HCT116 (cell line): ENCODE measurements around the gene PCDH15. TPM values are rescaled to one million over a fixed set of nuclear protein-coding genes. Genes with fewer than 3 reads are reported as not detected.

Source experiments
- ATAC-seq: fragments of 200-7000 bp; cut with Tn5 transposase; 2 replicates; pipeline ENCODE4 v1.9.1; 2020; ENCODE audit warnings: mild to moderate bottlenecking, moderate library complexity
- BruUV-seq: library from RNA; stranded (reverse); fragments of 400-500 nt; replicated peaks from 2 replicates; lab custom pipeline; 2021; lab: Mats Ljungman, UMichigan
- CTCF ChIA-PET: fragments of 300-600 bp; sonication (Branson Sonifier 250); formaldehyde crosslinking; loops from one replicate; lab custom pipeline; 2021; ENCODE audit warnings: antibody characterized with exemption; lab: Charles Lee
- POLR2A ChIA-PET: fragments of 300-600, 350-600 bp; sonication (Branson Sonifier 250); formaldehyde crosslinking; loops from one replicate; lab custom pipeline; 2021; ENCODE audit warnings: antibody characterized with exemption; lab: Charles Lee
- RAD21 ChIA-PET, 2 experiments: fragments of 300-600 bp; sonication (Branson Sonifier 250); formaldehyde crosslinking; loops; one replicate each; lab custom pipeline; 2023; ENCODE audit warnings: low total read pairs in 2 of 2; ENCODE audit not compliant: uncharacterized antibody in 2 of 2, unreplicated experiment in 2 of 2, low non-redundant PET in 1 of 2; lab: Charles Lee
- DNase-seq: peaks from one replicate; pipeline ENCODE4 v3.0.0-alpha.2; 2010; ENCODE audit warnings: low read depth, low spot score
- H2AFZ ChIP-seq: fragments of 200-600 bp; shearing (Covaris generic), sonication (generic); 2 replicates; pipeline ENCODE4 v1.6.1; 2017; ENCODE audit warnings: low read depth, mixed run types, mixed read lengths, antibody characterized with exemption, low read length; ENCODE audit not compliant: poor library complexity, severe bottlenecking
- H3K27ac ChIP-seq: 2 replicates; pipeline ENCODE4 v1.5.1; 2012; ENCODE audit warnings: low read depth, low read length
- H3K27me3 ChIP-seq: fragments of 200-600 bp; sonication (generic); 2 replicates; pipeline ENCODE4 v1.6.1; 2016; ENCODE audit warnings: mixed run types, low read length, mixed read lengths; ENCODE audit not compliant: insufficient read depth
- H3K36me3 ChIP-seq, 2 experiments: fragments of 200-500 bp in 1 of 2; fragments of 200-600 bp in 1 of 2; sonication (Bioruptor generic) in 1 of 2; sonication (generic) in 1 of 2; 2 replicates each; pipeline versions ENCODE4 v1.5.1 to v1.6.1; 2014 to 2016; ENCODE audit warnings: low read length in 2 of 2, inconsistent platforms in 1 of 2, mixed read lengths in 1 of 2, mixed run types in 1 of 2; ENCODE audit not compliant: insufficient read depth in 2 of 2, control insufficient read depth in 1 of 2
- H3K4me1 ChIP-seq, 2 experiments: fragments of 200-600 bp in 1 of 2; sonication (generic) in 1 of 2; 2 replicates each; pipeline versions ENCODE4 v1.5.1 to v1.6.1; 2012 to 2017; ENCODE audit warnings: low read length in 2 of 2, inconsistent platforms in 1 of 2, mild to moderate bottlenecking in 1 of 2, mixed read lengths in 1 of 2, mixed run types in 1 of 2, moderate library complexity in 1 of 2; ENCODE audit not compliant: insufficient read depth in 2 of 2, control insufficient read depth in 1 of 2
- H3K4me2 ChIP-seq: fragments of 200-600 bp; sonication (generic); 2 replicates; pipeline ENCODE4 v1.6.1; 2017; ENCODE audit warnings: mixed run types, low read length, mixed read lengths
- H3K4me3 ChIP-seq, 2 experiments: fragments of 200-600 bp in 1 of 2; sonication (generic) in 1 of 2; replicated peaks in 1 of 2; 2 replicates each; pipeline ENCODE4 v1.5.1; 2011 to 2016; ENCODE audit warnings: low read length in 2 of 2, control low read depth in 1 of 2, low read depth in 1 of 2, mild to moderate bottlenecking in 1 of 2, mixed read lengths in 1 of 2, mixed run types in 1 of 2
- H3K79me2 ChIP-seq: fragments of 200-600 bp; sonication (generic); 2 replicates; pipeline ENCODE4 v1.6.1; 2017; ENCODE audit warnings: mild to moderate bottlenecking, mixed run types, low read length, moderate library complexity, mixed read lengths; ENCODE audit not compliant: insufficient read depth
- H3K9ac ChIP-seq: fragments of 200-600 bp; sonication (generic); 2 replicates; pipeline ENCODE4 v1.6.1; 2016; ENCODE audit warnings: low read length, mixed read lengths
- H3K9me2 ChIP-seq: fragments of 200-600 bp; sonication (generic), shearing (Covaris generic); 2 replicates; pipeline ENCODE4 v1.6.1; 2017; ENCODE audit warnings: mixed run types, mild to moderate bottlenecking, moderate library complexity; ENCODE audit not compliant: insufficient read depth
- H3K9me3 ChIP-seq, 2 experiments: fragments of 200-500 bp in 1 of 2; fragments of 200-600 bp in 1 of 2; sonication (Bioruptor generic) in 1 of 2; sonication (generic) in 1 of 2; 2 replicates each; pipeline ENCODE4 v1.6.1; 2014 to 2017; ENCODE audit warnings: low read length in 2 of 2, mixed read lengths in 2 of 2, inconsistent platforms in 1 of 2, low read depth in 1 of 2, mild to moderate bottlenecking in 1 of 2, mixed run types in 1 of 2, moderate library complexity in 1 of 2; ENCODE audit not compliant: control insufficient read depth in 1 of 2, insufficient read depth in 1 of 2
- H4K20me1 ChIP-seq: fragments of 200-600 bp; sonication (generic), shearing (Covaris generic); 2 replicates; pipeline ENCODE4 v1.6.1; 2017; ENCODE audit warnings: mixed run types, mild to moderate bottlenecking, moderate library complexity; ENCODE audit not compliant: insufficient read depth
- ATF3 ChIP-seq: IDR thresholded peaks from 2 replicates; pipeline ENCODE4 v1.6.1; 2012
- CEBPB ChIP-seq: IDR thresholded peaks from 2 replicates; pipeline ENCODE4 v1.6.1; 2012; ENCODE audit warnings: low read depth
- EGR1 ChIP-seq: IDR thresholded peaks from 2 replicates; pipeline ENCODE4 v1.6.1; 2012; ENCODE audit warnings: low read depth
- ELF1 ChIP-seq: IDR thresholded peaks from 2 replicates; pipeline ENCODE4 v1.6.1; 2012; ENCODE audit warnings: low read depth, borderline replicate concordance
- MAX ChIP-seq: IDR thresholded peaks from 2 replicates; pipeline ENCODE4 v1.6.1; 2012
- POLR2A ChIP-seq: IDR thresholded peaks from 2 replicates; pipeline ENCODE4 v1.7.0; 2011; ENCODE audit warnings: borderline replicate concordance; ENCODE audit not compliant: insufficient read depth, insufficient read length; ENCODE audit errors: extremely low read depth
- POLR2AphosphoS5 ChIP-seq: IDR thresholded peaks from 2 replicates; pipeline ENCODE4 v1.6.1; 2011; ENCODE audit warnings: mild to moderate bottlenecking, low read depth, low read length, moderate library complexity
- RAD21 ChIP-seq: IDR thresholded peaks from 2 replicates; pipeline ENCODE4 v1.6.1; 2012; ENCODE audit warnings: low read depth, mild to moderate bottlenecking
- SRF ChIP-seq: IDR thresholded peaks from 2 replicates; pipeline ENCODE4 v1.6.1; 2012; ENCODE audit warnings: low read depth
- ZBTB33 ChIP-seq: IDR thresholded peaks from 2 replicates; pipeline ENCODE4 v1.6.1; 2011; ENCODE audit warnings: mild to moderate bottlenecking, low read length, moderate library complexity; ENCODE audit not compliant: insufficient replicate concordance; ENCODE audit errors: extremely low read depth
- ZNF274 ChIP-seq: fragments of 200-500 bp; sonication (Bioruptor generic); IDR thresholded peaks from 2 replicates; pipeline ENCODE4 v1.6.1; 2014; ENCODE audit warnings: mild to moderate bottlenecking, low read depth, low read length, inconsistent platforms
- intact Hi-C: fragments of 100-400 bp; cut with micrococcal nuclease; formaldehyde crosslinking; loops from 2 replicates; pipeline ENCODE4 v1.10.0; 2022
- total RNA-seq: library from RNA; stranded (reverse); gene quantifications from one replicate; pipeline ENCODE4 v1.2.1, GENCODE V29; 2021; ENCODE audit not compliant: unreplicated experiment

Gene PCDH15
- total RNA-seq, 1 experiment from 2014 or later = not detected

GRCh38 chr10:53977267-53977666, 823.8 kb downstream of the PCDH15 start (continued):
- TF ChIP-seq ATF3 (no peak), EGR1 (no peak), POLR2AphosphoS5 (no peak), MAX (no peak)

- intact Hi-C loops = no loop called here
- no peak overlapping the region for H2AFZ ChIP-seq
- H3K27ac ChIP-seq = no peak overlapping the region
- ATAC-seq (no peak), DNase-seq (no peak)
- RAD21 ChIA-PET = no interaction called here
- CTCF ChIA-PET = no interaction called here
- H3K4me2 ChIP-seq = no peak overlapping the region
- no peak overlapping the region for H3K9ac ChIP-seq
- H3K79me2 ChIP-seq = no peaks in the 10 kb centered on the region
- no peaks in the 10 kb centered on the region for H3K9me2 ChIP-seq
- POLR2A ChIA-PET = no interaction called here
- no peak overlapping the region for H3K4me3 ChIP-seq
- no peaks in the 10 kb centered on the region for H3K36me3 ChIP-seq
- no peaks in the 10 kb centered on the region for H3K4me1 ChIP-seq
- no TSS peak for BruUV-seq
- peaks cover 8 to 14% of the 10 kb centered on the region in 2 experiments; a peak in 2 of 4 replicates for H3K9me3 ChIP-seq
- TF ChIP-seq POLR2A (no peak), EGR1 (no peak), MAX (no peak), POLR2AphosphoS5 (no peak), RAD21 (no peak), CEBPB (no peak), ZBTB33 (no peak), SRF (no peak), ZNF274 (no peak), ELF1 (no peak)
- TF ChIP-seq, all 23 proteins: peak for 0
- H4K20me1 ChIP-seq = no peaks in the 10 kb centered on the region
- H3K27me3 ChIP-seq = no peaks in the 10 kb centered on the region
Measured at GRCh38 chr10:53957401-53957800, 843.6 kb downstream of the PCDH15 start.
